Lung (tissue), 12 donors: ENCODE data around the gene DDX43. TPM values are rescaled to one million over a fixed set of nuclear protein-coding genes. Genes with fewer than 3 reads are reported as not detected.

Source experiments
- ATAC-seq: fragments of 200-7000 bp; cut with Tn5 transposase; one replicate; pipeline ENCODE4 v1.9.1; 2020; ENCODE audit warnings: moderate number of reproducible peaks; ENCODE audit not compliant: insufficient read depth, low FRiP score
- DNase-seq, 3 donors: peaks; one replicate each; pipeline ENCODE4 v3.0.0-alpha.2; 2013 to 2017
- H3K27ac ChIP-seq, 2 donors: one replicate each; pipeline ENCODE4 v1.5.1; 2013; ENCODE audit warnings: mild to moderate bottlenecking in 2 of 2, moderate library complexity in 2 of 2, control low read depth in 1 of 2, inconsistent platforms in 1 of 2, low read depth in 1 of 2, low read length in 1 of 2
- H3K27me3 ChIP-seq, 3 donors: one replicate each; pipeline ENCODE4 v1.5.1; 2013; ENCODE audit warnings: low read length in 2 of 3; ENCODE audit not compliant: control insufficient read depth in 3 of 3, insufficient read depth in 3 of 3
- H3K36me3 ChIP-seq, 4 donors: one replicate each; pipeline ENCODE4 v1.5.1; 2013; ENCODE audit warnings: low read length in 4 of 4, mild to moderate bottlenecking in 1 of 4, moderate library complexity in 1 of 4; ENCODE audit not compliant: control insufficient read depth in 4 of 4, insufficient read depth in 4 of 4
- H3K4me1 ChIP-seq, 5 donors: one replicate each; pipeline ENCODE4 v1.5.1; 2013; ENCODE audit warnings: low read length in 5 of 5, mild to moderate bottlenecking in 2 of 5, moderate library complexity in 1 of 5; ENCODE audit not compliant: control insufficient read depth in 5 of 5, insufficient read depth in 5 of 5
- H3K4me3 ChIP-seq: one replicate; pipeline ENCODE4 v1.5.1; 2013; ENCODE audit warnings: mild to moderate bottlenecking, control low read depth, moderate library complexity
- H3K9ac ChIP-seq, 2 donors: one replicate each; pipeline ENCODE4 v1.5.1; 2013; ENCODE audit warnings: low read length in 2 of 2, control low read depth in 1 of 2; ENCODE audit not compliant: insufficient read depth in 1 of 2
- H3K9me3 ChIP-seq, 4 donors: one replicate each; pipeline ENCODE4 v1.5.1; 2013; ENCODE audit warnings: low read length in 3 of 4, mild to moderate bottlenecking in 1 of 4, moderate library complexity in 1 of 4; ENCODE audit not compliant: control insufficient read depth in 4 of 4, insufficient read depth in 3 of 4
- CTCF ChIP-seq: IDR thresholded peaks from 2 replicates; pipeline ENCODE4 v1.5.1; 2012; ENCODE audit warnings: mild to moderate bottlenecking; ENCODE audit errors: control extremely low read depth, extremely low read depth
- WGBS, 2 donors: extraction: QIAGEN DNeasy Blood & Tissue Kit; methylation state at CpG; one replicate each; pipeline ENCODE4 v1.1.7; 2013; 5-methylcytosine and 5-hydroxymethylcytosine counted together
- polyA plus RNA-seq, 2 donors: library from polyadenylated mRNA; stranded (reverse); fragments of 200-250 nt; gene quantifications; one replicate each; pipeline ENCODE4 v1.2.1, GENCODE V29; 2013
- total RNA-seq, 2 donors: library from RNA; depleted of rRNA in 1 of 2; stranded (reverse); fragments of >200 nt in 1 of 2; gene quantifications; one replicate each; pipeline ENCODE4 v1.2.1, GENCODE V29; 2014 to 2021
- donor health status: control.
- donor health status: control.
- donor health status: Bipolar disorder and iron deficiency.
- donor health status: healthy.
- donor health status: DM: yes; HTN: yes; CAD: no.

The DDX43 gene
- total and polyA plus RNA-seq, 4 donors, result 0.14 to 3.0 (median 0.92) TPM

- TF ChIP-seq CTCF, result no peak
- DNase-seq (no peak), ATAC-seq (no peak)
- no peak overlapping the region for H3K9ac ChIP-seq
- WGBS, 2 donors, result 91 to 95% methylated on average over 6 of the region's 6 CpGs
- H3K27me3 ChIP-seq, result no peaks in the 10 kb centered on the region
- no peaks in the 10 kb centered on the region for H3K36me3 ChIP-seq
- H3K27ac ChIP-seq, result no peak overlapping the region
- no peaks in the 10 kb centered on the region for H3K9me3 ChIP-seq
- H3K4me1 ChIP-seq, result no peaks in the 10 kb centered on the region
- no peak overlapping the region for H3K4me3 ChIP-seq
These were observed 12.0 kb upstream of the DDX43 start for GRCh38 chr6:73382462-73383113.

- DNase-seq (no peak), ATAC-seq (no peak)
- Histone ChIP-seq H3K36me3 (no peaks in the 10 kb centered on the region), H3K27ac (no peak overlapping the region), H3K9me3 (no peaks in the 10 kb centered on the region), H3K27me3 (no peaks in the 10 kb centered on the region), H3K9ac (peak overlapping the region in 1 of 2 donors; percentile 66), H3K4me3 (peak overlapping the region; percentile 41), H3K4me1 (peaks cover 0 to 3% (median 0%) of the 10 kb centered on the region in 5 donors)
- WGBS, 2 donors, result 35 to 52% methylated on average over 4 of the region's 4 CpGs
- TF ChIP-seq CTCF, result no peak
These were observed 6.2 kb upstream of the DDX43 start for GRCh38 chr6:73388433-73388799.

- Histone ChIP-seq H3K4me1 (peaks cover 0 to 3% (median 0%) of the 10 kb centered on the region in 5 donors), H3K36me3 (no peaks in the 10 kb centered on the region), H3K4me3 (peak overlapping the region; percentile 41), H3K9me3 (no peaks in the 10 kb centered on the region), H3K27ac (peak overlapping the region in 1 of 2 donors; percentile 23), H3K9ac (peak overlapping the region; percentile 31 to 66), H3K27me3 (no peaks in the 10 kb centered on the region)
- TF ChIP-seq CTCF, result no peak
- WGBS, 2 donors, result 1% methylated on average over 38 of the region's 38 CpGs
- ATAC-seq (peak; percentile 84), DNase-seq (peak; percentile 64 to 76 (median 72))
These were observed 5.7 kb upstream of the DDX43 start for GRCh38 chr6:73388800-73389512.
